IPS DF 19.7 (cell line): ENCODE data around the gene KIF5A.

Experiments used
- DNase-seq: peaks from one replicate; pipeline ENCODE4 v3.0.0-alpha.2; 2013; ENCODE audit warnings: low read depth, low spot score

The KIF5A gene

GRCh38 chr12:57535764-57536596 is 13.9 kb upstream of the KIF5A start:
- DNase-seq: no peak

GRCh38 chr12:57536597-57536942 is 13.3 kb upstream of the KIF5A start:
- no peak for DNase-seq

- no peak for DNase-seq
Measured at GRCh38 chr12:57539134-57539768, 10.6 kb upstream of the KIF5A start.

GRCh38 chr12:57541001-57541400 is 8.8 kb upstream of the KIF5A start:
- DNase-seq: no peak

GRCh38 chr12:57541717-57542116 is 8.1 kb upstream of the KIF5A start:
- no peak for DNase-seq

GRCh38 chr12:57543581-57543980 is 6.3 kb upstream of the KIF5A start:
- no peak for DNase-seq

- DNase-seq: no peak
Measured at GRCh38 chr12:57545809-57546437, 3.9 kb upstream of the KIF5A start.

GRCh38 chr12:57546438-57547287 is 3.2 kb upstream of the KIF5A start, which contains the start of gene DCTN2:
DCTN2 (minus strand) TSS chr12:57547192; CDS start chr12:57547063, 129 bp downstream.
- DNase-seq: peak; percentile 94

GRCh38 chr12:57547288-57548012 is 2.4 kb upstream of the KIF5A start:
- DNase-seq: no peak

GRCh38 chr12:57548013-57548315 is 1.9 kb upstream of the KIF5A start:
- no peak for DNase-seq

GRCh38 chr12:57548488-57548887 is 1.4 kb upstream of the KIF5A start:
- DNase-seq: no peak

GRCh38 chr12:57549203-57549908 is 488 bp upstream of the KIF5A start:
- no peak for DNase-seq

GRCh38 chr12:57550641-57551549 is 1.1 kb downstream of the KIF5A start:
- no peak for DNase-seq

GRCh38 chr12:57551637-57552305 is 1.9 kb downstream of the KIF5A start:
- no peak for DNase-seq

GRCh38 chr12:57552306-57552651 is 2.4 kb downstream of the KIF5A start:
- no peak for DNase-seq

GRCh38 chr12:57552835-57553313 is 3.0 kb downstream of the KIF5A start:
- no peak for DNase-seq

GRCh38 chr12:57553343-57554202 is 3.7 kb downstream of the KIF5A start:
- no peak for DNase-seq

GRCh38 chr12:57554453-57554852 is 4.6 kb downstream of the KIF5A start:
- no peak for DNase-seq
